Mesothelial cell of epicardium (in vitro differentiated cells): ENCODE measurements around the gene TSPEAR. TPM values are rescaled to one million over a fixed set of nuclear protein-coding genes. Genes with fewer than 3 reads are reported as not detected.

Source experiments
- DNase-seq, 2 experiments: peaks; one replicate each; pipeline ENCODE4 v3.0.0; 2021; ENCODE audit warnings: low spot score in 2 of 2; ENCODE audit not compliant: unreplicated experiment in 2 of 2
- H3K27ac Mint-ChIP-seq: 2 replicates; pipeline ENCODE4 v1.8.0; 2021; ENCODE audit warnings: mixed read lengths
- H3K27me3 Mint-ChIP-seq: 2 replicates; pipeline ENCODE4 v1.8.0; 2021; ENCODE audit warnings: low read depth, mixed read lengths
- H3K36me3 Mint-ChIP-seq: 2 replicates; pipeline ENCODE4 v1.8.0; 2021; ENCODE audit warnings: mixed read lengths
- H3K4me1 Mint-ChIP-seq: 2 replicates; pipeline ENCODE4 v1.8.0; 2021; ENCODE audit warnings: mixed read lengths
- H3K4me3 Mint-ChIP-seq: 2 replicates; pipeline ENCODE4 v1.8.0; 2021; ENCODE audit warnings: mild to moderate bottlenecking, moderate library complexity, mixed read lengths
- H3K9me3 Mint-ChIP-seq: 2 replicates; pipeline ENCODE4 v1.8.0; 2021; ENCODE audit warnings: mixed read lengths
- CTCF ChIP-seq: fragments of 200-600 bp; sonication (generic); IDR thresholded peaks from one replicate; pipeline ENCODE4 v1.5.0; 2021; ENCODE audit warnings: antibody characterized with exemption; ENCODE audit not compliant: unreplicated experiment
- total RNA-seq: library from RNA; stranded (reverse); gene quantifications from 3 replicates; pipeline ENCODE4 v1.2.1, GENCODE V29; 2021

Gene TSPEAR
- total RNA-seq, 1 donor from 2014 or later = 0.11 TPM

- no peaks in the 10 kb centered on the region for H3K9me3 Mint-ChIP-seq
- H3K4me3 Mint-ChIP-seq = no peak overlapping the region
- no peaks in the 10 kb centered on the region for H3K4me1 Mint-ChIP-seq
- TF ChIP-seq CTCF = no peak
- H3K27me3 Mint-ChIP-seq = peaks cover under 1% of the 10 kb centered on the region
- H3K36me3 Mint-ChIP-seq = no peaks in the 10 kb centered on the region
- no peak for DNase-seq
- no peak overlapping the region for H3K27ac Mint-ChIP-seq
Measured at GRCh38 chr21:44466996-44467858, 244.1 kb downstream of the TSPEAR start.

GRCh38 chr21:44466351-44466954, 244.9 kb downstream of the TSPEAR start:
- Mint-ChIP-seq H3K9me3 (no peaks in the 10 kb centered on the region), H3K27me3 (no peaks in the 10 kb centered on the region), H3K4me1 (no peaks in the 10 kb centered on the region), H3K4me3 (no peak overlapping the region), H3K27ac (no peak overlapping the region), H3K36me3 (no peaks in the 10 kb centered on the region)
- TF ChIP-seq CTCF = no peak
- no peak for DNase-seq

GRCh38 chr21:44464351-44464750, 247.0 kb downstream of the TSPEAR start:
- Mint-ChIP-seq H3K36me3 (no peaks in the 10 kb centered on the region), H3K4me3 (no peak overlapping the region), H3K27me3 (no peaks in the 10 kb centered on the region), H3K4me1 (no peaks in the 10 kb centered on the region), H3K9me3 (no peaks in the 10 kb centered on the region), H3K27ac (no peak overlapping the region)
- no peak for TF ChIP-seq CTCF
- no peak for DNase-seq

GRCh38 chr21:44463724-44464123, 247.6 kb downstream of the TSPEAR start:
- Mint-ChIP-seq H3K4me1 (no peaks in the 10 kb centered on the region), H3K27ac (no peak overlapping the region), H3K36me3 (no peaks in the 10 kb centered on the region), H3K9me3 (no peaks in the 10 kb centered on the region), H3K4me3 (no peak overlapping the region), H3K27me3 (no peaks in the 10 kb centered on the region)
- no peak for DNase-seq
- TF ChIP-seq CTCF = no peak

- Mint-ChIP-seq H3K27me3 (no peaks in the 10 kb centered on the region), H3K36me3 (no peaks in the 10 kb centered on the region), H3K4me3 (no peak overlapping the region), H3K4me1 (no peaks in the 10 kb centered on the region), H3K27ac (no peak overlapping the region), H3K9me3 (no peaks in the 10 kb centered on the region)
- TF ChIP-seq CTCF = no peak
- DNase-seq = no peak
Measured at GRCh38 chr21:44462834-44463200, 248.6 kb downstream of the TSPEAR start.
